ENCODE measurements around the gene INO80D.
"Not testable (repeated sequence)": the region's sequence is repeated elsewhere in the genome, so short reads cannot be mapped to it uniquely, and the experiment has no call there.

Gene INO80D

DNA sequence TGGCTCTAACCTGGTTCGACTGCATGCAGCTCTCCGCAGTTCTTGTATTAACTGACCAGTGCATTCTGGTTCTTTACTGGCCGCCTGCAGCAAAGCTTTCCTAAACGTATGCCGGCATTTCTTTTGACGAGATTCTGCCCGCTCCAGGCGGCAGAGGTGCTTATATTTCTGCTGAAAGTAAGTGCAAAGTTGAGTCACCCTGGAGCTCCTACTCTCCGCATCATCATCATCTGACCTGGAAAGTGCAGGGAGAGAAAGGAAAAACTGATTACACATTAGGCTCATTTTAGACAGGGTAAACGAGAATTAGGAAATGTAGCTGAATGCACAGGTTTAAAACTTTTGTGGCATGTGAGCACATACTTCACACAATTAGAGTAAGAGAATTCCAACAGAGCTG lies 57.9 kb downstream of the INO80D start:
- no peak for TF ChIP-seq CTCF (IDR thresholded peaks at IDR 0.05; ENCODE audit: borderline replicate concordance, insufficient read depth, low read depth, low read length)
- H3K4me3 ChIP-seq (ENCODE audit: low read depth, low read length), result no peak overlapping the region

- no peak for TF ChIP-seq CTCF (IDR thresholded peaks at IDR 0.05; ENCODE audit: borderline replicate concordance, insufficient read depth, low read depth, low read length)
- H3K4me3 ChIP-seq (ENCODE audit: low read depth, low read length), result no peak overlapping the region
These were observed 62.8 kb downstream of the INO80D start for GRCh38 chr2:206023183-206023582.

GRCh38 chr2:206020171-206020570 lies 65.8 kb downstream of the INO80D start:
- TF ChIP-seq CTCF (IDR thresholded peaks at IDR 0.05; ENCODE audit: borderline replicate concordance, insufficient read depth, low read depth, low read length), result no peak

DNA sequence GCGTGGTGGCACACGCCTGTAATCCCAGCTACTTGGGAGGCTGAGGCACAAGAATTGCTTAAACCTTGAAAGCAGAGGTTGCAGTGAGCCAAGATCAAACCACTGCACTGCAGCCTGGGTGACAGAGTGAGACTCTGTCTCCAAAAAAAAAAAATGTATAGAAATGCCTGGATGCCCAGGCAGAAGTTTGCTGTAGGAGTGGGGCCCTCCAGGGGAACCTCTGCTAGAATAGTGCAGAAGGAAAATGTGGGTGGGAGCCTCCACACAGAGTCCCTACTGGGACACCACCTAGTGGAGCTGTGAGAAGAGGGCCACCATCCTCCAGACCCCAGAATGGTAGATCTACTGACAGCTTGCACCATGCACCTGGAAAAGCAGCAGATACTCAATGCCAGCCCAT lies 70.2 kb downstream of the INO80D start:
- not testable (repeated sequence) for H3K4me3 ChIP-seq (ENCODE audit: low read depth, low read length)

More at GRCh38 chr2:206020171-206020570, 65.8 kb downstream of the INO80D start:
- no peak overlapping the region for H3K4me3 ChIP-seq (ENCODE audit: low read depth, low read length)

GRCh38 chr2:206011795-206012194 lies 74.2 kb downstream of the INO80D start:
- no peak overlapping the region for H3K4me3 ChIP-seq (ENCODE audit: low read depth, low read length)
- TF ChIP-seq CTCF (IDR thresholded peaks at IDR 0.05; ENCODE audit: borderline replicate concordance, insufficient read depth, low read depth, low read length), result no peak

DNA sequence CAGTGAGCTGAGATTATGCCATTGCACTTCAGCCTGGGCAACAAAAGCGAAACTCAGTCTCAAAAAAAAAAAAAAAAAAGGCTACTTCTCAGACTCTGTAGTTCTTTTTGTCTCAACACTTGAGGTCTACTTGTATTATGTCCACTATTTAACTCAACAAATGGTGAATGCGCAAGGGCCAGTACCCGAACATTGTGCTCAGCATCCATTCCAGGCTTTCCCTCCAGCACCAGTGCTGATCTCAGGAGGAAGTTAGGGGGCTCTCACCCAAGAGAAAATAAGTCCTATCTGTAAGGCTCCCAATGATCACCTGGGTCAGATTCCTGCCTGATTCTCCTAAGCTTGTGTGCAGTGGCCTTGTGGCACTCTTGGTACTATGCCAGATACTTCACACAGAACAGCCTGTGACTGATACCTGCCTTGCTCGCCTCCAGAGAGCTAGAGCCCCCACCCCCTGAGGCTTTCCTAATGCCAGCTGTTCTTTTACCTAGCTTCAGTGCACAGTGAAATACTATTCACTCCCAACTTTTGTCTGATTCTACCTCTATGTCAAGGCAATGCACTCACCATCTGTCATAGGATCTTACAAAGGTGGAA lies 74.9 kb downstream of the INO80D start:
- no peak overlapping the region for H3K4me3 ChIP-seq (ENCODE audit: low read depth, low read length)
- TF ChIP-seq CTCF (IDR thresholded peaks at IDR 0.05; ENCODE audit: borderline replicate concordance, insufficient read depth, low read depth, low read length), result no peak

GRCh38 chr2:206004004-206004693 lies 81.8 kb downstream of the INO80D start:
- peak; percentile 67 for TF ChIP-seq CTCF (IDR thresholded peaks at IDR 0.05; ENCODE audit: borderline replicate concordance, insufficient read depth, low read depth, low read length)
- H3K4me3 ChIP-seq (ENCODE audit: low read depth, low read length), result no peak overlapping the region
